T47D (cell line): ENCODE data around the gene TENM3.

Experiments used
- DNase-seq, 2 experiments: peaks; one replicate each; pipeline versions ENCODE4 v3.0.0 to v3.0.0-alpha.2; 2011 to 2012; ENCODE audit warnings: low read depth in 1 of 2, low spot score in 1 of 2
- JUND ChIP-seq: IDR thresholded peaks from 2 replicates; pipeline ENCODE4 v1.6.1; 2012; ENCODE audit warnings: low read depth
- in situ Hi-C: cut with HindIII; loops from 2 replicates; pipeline ENCODE4 v1.10.0; 2016; ENCODE audit warnings: low sequenced_read_pairs, low pct_unique_long_range_greater_than_20kb

The TENM3 gene

DNA sequence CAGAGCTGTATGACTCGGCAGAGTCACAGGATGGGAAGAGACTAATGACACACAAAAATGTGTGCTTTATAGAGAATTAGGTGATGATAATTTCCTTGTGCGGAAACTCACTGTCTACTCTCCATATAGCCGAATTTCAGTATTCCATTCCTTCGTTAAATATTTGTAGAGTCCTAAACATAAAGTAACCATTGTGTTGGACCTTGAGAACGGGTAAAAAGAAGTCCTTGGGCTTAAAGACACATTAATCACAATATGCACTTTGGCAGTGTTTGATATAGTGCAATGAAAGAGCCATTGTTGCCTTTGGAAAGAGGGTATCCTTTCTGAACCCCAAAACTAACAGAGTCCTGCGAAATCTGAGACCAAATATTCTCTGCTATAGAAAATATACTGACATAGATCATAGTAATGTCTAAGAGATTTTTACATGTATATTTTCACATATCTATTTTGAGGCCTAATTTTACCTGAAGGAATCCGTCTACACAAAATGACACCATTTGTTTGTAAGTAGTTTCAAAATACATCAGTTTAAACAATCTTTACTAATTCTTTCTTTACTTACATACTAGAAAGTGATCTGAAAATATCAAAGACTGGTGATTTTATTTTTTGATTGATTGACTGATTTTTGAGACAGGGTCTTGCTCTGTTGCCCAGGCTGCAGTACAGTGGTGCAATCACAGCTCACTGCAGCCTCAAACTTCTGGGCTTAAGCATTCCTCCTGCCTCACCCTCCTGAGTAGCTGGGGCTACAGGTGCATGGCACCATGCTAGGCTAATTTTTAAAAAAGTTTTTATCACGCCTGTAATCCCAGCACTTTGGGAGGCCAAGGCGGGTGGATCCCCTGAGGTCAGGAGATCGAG lies 377.1 kb downstream of the TENM3 start:
- DNase-seq: no peak
- in situ Hi-C loops: no loop called here
- TF ChIP-seq JUND: no peak

DNA sequence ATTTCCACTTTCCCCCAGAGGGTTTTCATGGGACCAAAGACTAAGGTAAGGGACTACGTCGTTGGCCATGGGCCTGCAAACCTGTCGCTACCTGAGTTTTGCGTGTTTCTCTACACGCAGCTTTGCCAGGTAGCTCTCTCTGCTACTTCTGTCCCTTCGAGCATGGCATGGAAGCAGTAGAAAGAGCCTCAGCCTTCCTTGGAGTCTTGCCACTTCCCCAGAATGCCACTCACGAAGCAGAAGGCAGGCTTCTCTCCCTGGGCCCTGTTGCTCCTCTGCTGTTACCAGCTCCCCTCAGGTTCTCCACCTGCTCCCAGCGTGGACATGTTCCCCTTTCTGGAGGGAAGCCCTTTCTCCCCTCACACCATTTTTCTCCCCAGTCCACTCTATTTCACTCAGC lies 381.1 kb downstream of the TENM3 start:
- DNase-seq: no peak
- no peak for TF ChIP-seq JUND
- in situ Hi-C loops: no loop called here

DNA sequence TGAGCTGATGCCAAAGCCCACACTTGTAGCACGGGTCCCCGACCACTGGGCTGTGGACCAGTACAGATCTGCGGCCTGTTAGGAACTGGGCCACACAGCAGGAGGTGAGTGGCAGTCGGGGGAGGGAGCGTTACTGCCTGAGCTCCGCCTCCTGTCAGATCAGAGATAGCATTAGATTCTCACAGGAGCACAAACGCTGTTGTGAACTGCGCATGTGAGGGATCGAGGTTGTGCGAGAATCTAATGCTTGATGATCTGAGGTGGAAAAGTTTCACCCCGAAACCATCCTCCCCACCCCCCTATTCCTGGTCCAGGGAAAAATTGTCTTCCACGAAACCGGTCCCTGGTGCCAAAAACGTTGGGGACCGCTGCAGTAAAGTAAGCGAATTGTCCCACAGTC lies 382.0 kb downstream of the TENM3 start:
- in situ Hi-C loops: no loop called here
- no peak for TF ChIP-seq JUND

GRCh38 chr4:182627996-182628395 lies 384.8 kb downstream of the TENM3 start:
- in situ Hi-C loops: no loop called here
- TF ChIP-seq JUND: no peak

More for the DNA sequence above, 382.0 kb downstream of the TENM3 start:
- DNase-seq: no peak

GRCh38 chr4:182628544-182628943 lies 385.3 kb downstream of the TENM3 start:
- in situ Hi-C loops: no loop called here
- TF ChIP-seq JUND: no peak
- no peak for DNase-seq

More at GRCh38 chr4:182627996-182628395, 384.8 kb downstream of the TENM3 start:
- DNase-seq: no peak

DNA sequence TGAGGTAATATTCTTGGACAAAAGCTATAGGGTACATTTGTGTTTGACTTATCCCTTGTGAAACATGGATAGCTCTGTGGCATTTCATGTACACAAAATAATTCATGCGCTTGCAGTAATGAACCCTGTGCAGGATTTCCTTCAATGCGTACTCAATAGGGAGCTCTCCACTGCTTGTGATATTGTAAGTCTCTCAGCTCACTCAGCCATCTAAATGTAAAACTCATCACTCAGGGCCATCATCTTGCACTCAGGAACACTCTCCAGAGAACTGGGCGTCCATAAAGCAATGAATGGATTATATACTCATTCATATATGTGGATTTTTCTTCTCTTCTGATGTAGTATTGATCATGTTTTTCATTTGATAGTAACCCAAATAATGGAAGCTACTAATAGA lies 385.9 kb downstream of the TENM3 start:
- DNase-seq: no peak
- no peak for TF ChIP-seq JUND
- in situ Hi-C loops: no loop called here

DNA sequence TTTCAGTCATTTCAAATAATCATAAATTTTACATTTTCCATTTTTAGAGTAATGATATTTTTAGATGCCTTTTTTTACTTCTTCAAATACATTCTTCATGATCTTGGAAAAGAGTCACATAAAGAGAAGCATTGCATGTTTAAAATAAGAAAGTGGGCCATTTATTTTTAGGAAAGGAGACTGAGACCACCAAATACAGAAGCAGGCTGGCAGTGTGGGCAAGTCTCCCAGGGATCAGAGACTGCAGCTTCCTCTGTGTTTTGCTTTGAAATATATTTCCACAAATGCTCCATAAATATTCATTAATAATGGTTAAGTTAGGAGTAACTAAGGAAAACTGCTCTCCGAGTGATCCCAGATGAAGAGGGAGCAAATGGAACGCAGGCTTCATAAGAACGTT lies 397.3 kb downstream of the TENM3 start:
- TF ChIP-seq JUND: no peak
- in situ Hi-C loops: no loop called here
- DNase-seq: no peak

- no peak for TF ChIP-seq JUND
- DNase-seq: no peak
- in situ Hi-C loops: no loop called here
Observed at GRCh38 chr4:182640932-182641331, 397.7 kb downstream of the TENM3 start.

DNA sequence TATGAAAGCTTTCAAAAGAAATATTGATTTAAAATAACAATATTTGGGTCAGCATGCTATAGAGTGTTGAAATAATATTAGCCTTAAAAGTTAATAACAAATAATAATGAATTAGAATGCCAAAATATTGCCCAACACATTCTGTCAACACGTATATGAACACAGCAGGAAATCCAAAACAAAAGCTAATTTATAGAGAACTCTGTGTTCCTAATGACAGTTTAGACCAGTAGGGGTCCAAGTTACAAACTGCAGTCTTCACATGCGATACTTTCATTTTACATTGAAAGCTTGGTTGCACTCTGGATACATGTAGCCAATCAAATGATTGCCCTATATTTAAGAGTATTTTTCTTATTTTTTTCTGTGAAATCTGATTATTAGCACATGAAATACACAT lies 399.6 kb downstream of the TENM3 start:
- no peak for TF ChIP-seq JUND
- no peak for DNase-seq
- in situ Hi-C loops: no loop called here

DNA sequence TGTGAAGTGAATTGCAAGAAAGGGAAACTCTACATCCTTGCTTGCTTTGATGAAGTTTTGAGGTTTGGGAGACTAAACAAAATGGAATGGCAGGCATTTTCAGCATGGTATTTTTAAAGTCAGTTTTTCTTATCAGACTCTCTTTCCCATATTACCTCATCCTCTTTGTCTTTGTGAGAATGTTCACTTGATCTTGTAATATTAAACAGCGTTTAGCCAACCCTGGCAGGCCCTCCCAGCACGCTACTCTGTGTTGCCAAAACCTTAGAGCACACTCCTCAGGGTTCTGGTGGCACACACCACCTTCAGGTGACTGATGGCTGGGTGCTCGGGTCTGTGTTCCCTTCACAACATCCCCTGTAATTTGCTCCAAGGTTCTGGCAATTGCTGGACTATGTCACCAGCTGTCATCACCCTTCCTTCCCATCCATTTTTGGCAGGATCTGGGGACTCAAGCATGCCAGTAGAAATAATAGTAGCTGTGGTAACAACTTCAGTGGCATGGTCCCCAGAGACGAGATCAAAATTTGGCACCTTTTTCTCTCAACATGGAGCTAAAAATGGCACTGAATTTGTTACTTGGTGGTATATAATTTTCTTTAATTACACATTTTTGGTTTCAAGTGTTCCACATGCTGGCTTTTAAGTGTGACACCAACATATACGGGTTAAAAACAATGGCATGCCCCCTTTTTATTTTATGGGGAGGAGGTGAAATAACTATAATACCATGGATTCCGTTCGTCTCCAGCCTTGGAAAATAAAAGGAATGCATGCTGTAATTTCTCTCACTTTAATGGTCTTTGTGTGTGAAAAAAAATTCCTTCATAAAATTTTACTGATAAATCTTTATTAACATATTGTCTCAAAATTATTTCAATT lies 400.8 kb downstream of the TENM3 start:
- no peak for TF ChIP-seq JUND
- no peak for DNase-seq
- in situ Hi-C loops: no loop called here

GRCh38 chr4:182644683-182645050 lies 401.5 kb downstream of the TENM3 start:
- in situ Hi-C loops: no loop called here
- DNase-seq: no peak
- no peak for TF ChIP-seq JUND

DNA sequence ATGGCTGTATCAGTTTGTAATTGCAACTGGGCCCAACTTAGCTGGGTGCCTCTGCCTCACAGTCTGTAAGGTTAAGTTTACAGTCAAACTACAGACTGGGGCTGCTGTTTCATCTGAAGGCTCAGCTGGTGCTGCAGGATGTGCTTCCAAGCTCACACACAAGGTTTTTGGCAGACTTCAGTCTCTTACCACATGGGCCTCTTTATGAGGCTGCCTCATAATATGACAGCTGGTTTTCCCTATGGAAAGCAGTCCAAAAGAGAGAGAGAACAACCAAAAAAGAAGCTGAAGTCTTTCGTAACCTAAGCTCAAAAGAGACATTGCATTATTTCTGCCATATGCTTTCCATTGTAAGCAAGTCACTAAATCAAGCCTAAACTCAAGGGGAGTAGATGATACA lies 402.3 kb downstream of the TENM3 start:
- no peak for TF ChIP-seq JUND
- in situ Hi-C loops: no loop called here
- no peak for DNase-seq
